Measurements from ENCODE around the gene SPINK5.

SPINK5 gene

GRCh38 chr5:148090773-148091250, 27.0 kb downstream of the SPINK5 start:
- H2AFZ ChIP-seq (ENCODE audit: low read depth, low read length, severe bottlenecking), result no peak overlapping the region
- no peak overlapping the region for H3K4me3 ChIP-seq (ENCODE audit: insufficient read depth, low read length, poor library complexity, severe bottlenecking)
- no peak for TF ChIP-seq CTCF (IDR thresholded peaks at IDR 0.05; ENCODE audit: insufficient read depth, low read length, poor library complexity, severe bottlenecking)
- TF ChIP-seq EZH2phosphoT487 (conservative IDR thresholded peaks at IDR 0.05; ENCODE audit: low read length), result no peak
- H3K36me3 ChIP-seq (ENCODE audit: low read length), result no peaks in the 10 kb centered on the region
- no peaks in the 10 kb centered on the region for H4K20me1 ChIP-seq (ENCODE audit: low read depth, low read length)
- H3K4me2 ChIP-seq (ENCODE audit: low read depth, low read length, poor library complexity, severe bottlenecking), result no peak overlapping the region
- H3K27ac ChIP-seq (ENCODE audit: low read depth, low read length), result no peak overlapping the region
- no peaks in the 10 kb centered on the region for H3F3A ChIP-seq (ENCODE audit: insufficient read depth)
- H3K9me2 ChIP-seq (replicated peaks; ENCODE audit: insufficient read depth, low read length), result no peaks in the 10 kb centered on the region
- no peaks in the 10 kb centered on the region for H3K27me3 ChIP-seq (ENCODE audit: low read length)
- no peaks in the 10 kb centered on the region for H3K79me2 ChIP-seq (ENCODE audit: insufficient read depth, low read length)
- no peaks in the 10 kb centered on the region for H3K9me3 ChIP-seq (ENCODE audit: insufficient read depth, low read length)
- no peak overlapping the region for H3K9ac ChIP-seq (ENCODE audit: low read length)

- no peaks in the 10 kb centered on the region for H3F3A ChIP-seq (ENCODE audit: insufficient read depth)
- H3K9me3 ChIP-seq (ENCODE audit: insufficient read depth, low read length), result no peaks in the 10 kb centered on the region
- no peaks in the 10 kb centered on the region for H3K36me3 ChIP-seq (ENCODE audit: low read length)
- no peaks in the 10 kb centered on the region for H3K27me3 ChIP-seq (ENCODE audit: low read length)
- H3K9ac ChIP-seq (ENCODE audit: low read length), result no peak overlapping the region
- H3K9me2 ChIP-seq (replicated peaks; ENCODE audit: insufficient read depth, low read length), result no peaks in the 10 kb centered on the region
- no peak overlapping the region for H3K4me3 ChIP-seq (ENCODE audit: insufficient read depth, low read length, poor library complexity, severe bottlenecking)
- H3K27ac ChIP-seq (ENCODE audit: low read depth, low read length), result no peak overlapping the region
- no peaks in the 10 kb centered on the region for H3K79me2 ChIP-seq (ENCODE audit: insufficient read depth, low read length)
- TF ChIP-seq EZH2phosphoT487 (conservative IDR thresholded peaks at IDR 0.05; ENCODE audit: low read length) (no peak), CTCF (IDR thresholded peaks at IDR 0.05; ENCODE audit: insufficient read depth, low read length, poor library complexity, severe bottlenecking) (no peak)
- H4K20me1 ChIP-seq (ENCODE audit: low read depth, low read length), result no peaks in the 10 kb centered on the region
- no peak overlapping the region for H2AFZ ChIP-seq (ENCODE audit: low read depth, low read length, severe bottlenecking)
- no peak overlapping the region for H3K4me2 ChIP-seq (ENCODE audit: low read depth, low read length, poor library complexity, severe bottlenecking)
Measured at GRCh38 chr5:148091991-148092964, 28.5 kb downstream of the SPINK5 start.

GRCh38 chr5:148094336-148094735, 30.6 kb downstream of the SPINK5 start:
- H3K36me3 ChIP-seq (ENCODE audit: low read length), result no peaks in the 10 kb centered on the region

More at GRCh38 chr5:148094336-148094735, 30.6 kb downstream of the SPINK5 start:
- Histone ChIP-seq H3K4me2 (ENCODE audit: low read depth, low read length, poor library complexity, severe bottlenecking) (no peak overlapping the region), H3K79me2 (ENCODE audit: insufficient read depth, low read length) (no peaks in the 10 kb centered on the region), H2AFZ (ENCODE audit: low read depth, low read length, severe bottlenecking) (no peak overlapping the region), H4K20me1 (ENCODE audit: low read depth, low read length) (no peaks in the 10 kb centered on the region), H3F3A (ENCODE audit: insufficient read depth) (no peaks in the 10 kb centered on the region), H3K9me2 (replicated peaks; ENCODE audit: insufficient read depth, low read length) (no peaks in the 10 kb centered on the region), H3K27ac (ENCODE audit: low read depth, low read length) (no peak overlapping the region), H3K9ac (ENCODE audit: low read length) (no peak overlapping the region), H3K9me3 (ENCODE audit: insufficient read depth, low read length) (no peaks in the 10 kb centered on the region), H3K27me3 (ENCODE audit: low read length) (no peaks in the 10 kb centered on the region), H3K4me3 (ENCODE audit: insufficient read depth, low read length, poor library complexity, severe bottlenecking) (no peak overlapping the region)
- TF ChIP-seq CTCF (IDR thresholded peaks at IDR 0.05; ENCODE audit: insufficient read depth, low read length, poor library complexity, severe bottlenecking) (no peak), EZH2phosphoT487 (conservative IDR thresholded peaks at IDR 0.05; ENCODE audit: low read length) (no peak)
